COLO668 (cell line): Measurements from ENCODE around the gene LAPTM5.

ENCODE experiments used
- DNase-seq: peaks from one replicate; lab custom pipeline; 2025; ENCODE audit not compliant: unreplicated experiment; lab: John Stamatoyannopoulos, UW

The LAPTM5 gene

GRCh38 chr1:30683699-30684098 is 73.9 kb downstream of the LAPTM5 start:
- no peak for DNase-seq
